ENCODE data around the gene ZNF532.

The ZNF532 gene

GRCh38 chr18:58993260-58993659 is 128.6 kb downstream of the ZNF532 start (continued):
- no peak for TF ChIP-seq BACH2 (CRISPR knock-in tag; IDR thresholded peaks at IDR 0.05; ENCODE audit: borderline replicate concordance)
- TF ChIP-seq ISL1 (CRISPR knock-in tag; IDR thresholded peaks at IDR 0.05), result peak; percentile 68
- no peak for TF ChIP-seq ARNTL (CRISPR knock-in tag; IDR thresholded peaks at IDR 0.05; ENCODE audit: borderline replicate concordance, low read depth)
- TF ChIP-seq PPARA (CRISPR knock-in tag; IDR thresholded peaks at IDR 0.05; ENCODE audit: borderline replicate concordance), result no peak
- TF ChIP-seq SNAI2 (CRISPR knock-in tag; IDR thresholded peaks at IDR 0.05), result no peak
- no peak for TF ChIP-seq ESRRG (CRISPR knock-in tag; IDR thresholded peaks at IDR 0.05)
- TF ChIP-seq ZFP3 (CRISPR knock-in tag; IDR thresholded peaks at IDR 0.05), result no peak
- no peak for TF ChIP-seq CREB5 (CRISPR knock-in tag; IDR thresholded peaks at IDR 0.05; ENCODE audit: low read depth)

- TF ChIP-seq PPARA (CRISPR knock-in tag; IDR thresholded peaks at IDR 0.05; ENCODE audit: borderline replicate concordance), result no peak
- no peak for TF ChIP-seq BACH2 (CRISPR knock-in tag; IDR thresholded peaks at IDR 0.05; ENCODE audit: borderline replicate concordance)
- no peak for ATAC-seq
Measured at GRCh38 chr18:58995663-58996062, 131.0 kb downstream of the ZNF532 start.

GRCh38 chr18:58996131-58996641 is 131.5 kb downstream of the ZNF532 start:
- TF ChIP-seq ISL1 (CRISPR knock-in tag; IDR thresholded peaks at IDR 0.05) (peak; percentile 88), CSRNP3 (CRISPR knock-in tag; IDR thresholded peaks at IDR 0.05) (no peak), ZC3H10 (CRISPR knock-in tag; IDR thresholded peaks at IDR 0.05) (0 out of 2 replicates have a peak, but pooled peaks have one; percentile 7)
- peak; percentile 9 for ATAC-seq

GRCh38 chr18:58996696-58997095 is 132.0 kb downstream of the ZNF532 start:
- ATAC-seq, result no peak
- no peak for TF ChIP-seq ARNTL (CRISPR knock-in tag; IDR thresholded peaks at IDR 0.05; ENCODE audit: borderline replicate concordance, low read depth)

- TF ChIP-seq ISL1 (CRISPR knock-in tag; IDR thresholded peaks at IDR 0.05) (peak; percentile 91), ESRRG (CRISPR knock-in tag; IDR thresholded peaks at IDR 0.05) (no peak), TOX (CRISPR knock-in tag; IDR thresholded peaks at IDR 0.05; ENCODE audit: borderline replicate concordance) (peak; percentile 45; the same call in 1 of the 2 replicates), ZC3H10 (CRISPR knock-in tag; IDR thresholded peaks at IDR 0.05) (peak; percentile 81), RARB (CRISPR knock-in tag; IDR thresholded peaks at IDR 0.05) (peak; percentile 77; the same call in 1 of the 2 replicates), PATZ1 (CRISPR knock-in tag; IDR thresholded peaks at IDR 0.05; ENCODE audit: borderline replicate concordance) (no peak; the same call in 1 of the 2 replicates)
- peak; percentile 77 for ATAC-seq
Measured at GRCh38 chr18:58997811-58998337, 133.2 kb downstream of the ZNF532 start.

- peak; percentile 74 for ATAC-seq
- 0 out of 2 replicates have a peak, but pooled peaks have one; percentile 9 for TF ChIP-seq ISL1 (CRISPR knock-in tag; IDR thresholded peaks at IDR 0.05)
- peak; percentile 14; the same call in 1 of the 2 replicates for TF ChIP-seq ZC3H10 (CRISPR knock-in tag; IDR thresholded peaks at IDR 0.05)
- TF ChIP-seq CSRNP3 (CRISPR knock-in tag; IDR thresholded peaks at IDR 0.05), result no peak
Measured at GRCh38 chr18:58998401-58999203, 133.9 kb downstream of the ZNF532 start.

GRCh38 chr18:59001166-59001565 is 136.5 kb downstream of the ZNF532 start:
- no peak for ATAC-seq
- TF ChIP-seq GLIS3 (CRISPR knock-in tag; IDR thresholded peaks at IDR 0.05) (no peak), PPARA (CRISPR knock-in tag; IDR thresholded peaks at IDR 0.05; ENCODE audit: borderline replicate concordance) (no peak), ZFP3 (CRISPR knock-in tag; IDR thresholded peaks at IDR 0.05) (no peak), POU6F1 (CRISPR knock-in tag; IDR thresholded peaks at IDR 0.05; ENCODE audit: borderline replicate concordance, low read depth) (no peak), PATZ1 (CRISPR knock-in tag; IDR thresholded peaks at IDR 0.05; ENCODE audit: borderline replicate concordance) (no peak), ZNF8 (CRISPR knock-in tag; IDR thresholded peaks at IDR 0.05) (no peak), ZFP30 (CRISPR knock-in tag; IDR thresholded peaks at IDR 0.05) (no peak), SNAI2 (CRISPR knock-in tag; IDR thresholded peaks at IDR 0.05) (no peak), BACH2 (CRISPR knock-in tag; IDR thresholded peaks at IDR 0.05; ENCODE audit: borderline replicate concordance) (no peak), ZC3H10 (CRISPR knock-in tag; IDR thresholded peaks at IDR 0.05) (no peak), OSR1 (CRISPR knock-in tag; IDR thresholded peaks at IDR 0.05) (no peak)

All from SK-N-SH treated with all-trans-retinoic acid at 6 μM for 48 hours (cell line).